DMS114 treated with DMSO at 0.1 percent for 48 hours (cell line): ENCODE results near the gene GRIA1.

Experiments used
- DNase-seq: peaks from one replicate; lab custom pipeline; 2025; ENCODE audit not compliant: unreplicated experiment; lab: John Stamatoyannopoulos, UW

The GRIA1 gene

GRCh38 chr5:153777681-153778581, 287.5 kb downstream of the GRIA1 start:
- DNase-seq, result no peak

- no peak for DNase-seq
These were observed 289.4 kb downstream of the GRIA1 start for GRCh38 chr5:153779836-153780235.

GRCh38 chr5:153780876-153781705, 290.6 kb downstream of the GRIA1 start:
- DNase-seq, result no peak

GRCh38 chr5:153782589-153783361, 292.3 kb downstream of the GRIA1 start:
- DNase-seq, result no peak

GRCh38 chr5:153783362-153783658, 292.8 kb downstream of the GRIA1 start:
- DNase-seq, result no peak

GRCh38 chr5:153784277-153784676, 293.8 kb downstream of the GRIA1 start:
- no peak for DNase-seq

GRCh38 chr5:153791339-153791738, 300.9 kb downstream of the GRIA1 start:
- no peak for DNase-seq

GRCh38 chr5:153792305-153792704, 301.8 kb downstream of the GRIA1 start:
- no peak for DNase-seq

- DNase-seq, result no peak
These were observed 303.2 kb downstream of the GRIA1 start for GRCh38 chr5:153793699-153794098.

- no peak for DNase-seq
These were observed 303.9 kb downstream of the GRIA1 start for GRCh38 chr5:153794327-153794726.

GRCh38 chr5:153796527-153796926, 306.1 kb downstream of the GRIA1 start:
- DNase-seq, result no peak

GRCh38 chr5:153797484-153797883, 307.0 kb downstream of the GRIA1 start:
- DNase-seq, result no peak

- no peak for DNase-seq
These were observed 308.4 kb downstream of the GRIA1 start for GRCh38 chr5:153798830-153799229.

GRCh38 chr5:153799466-153799865, 309.0 kb downstream of the GRIA1 start:
- DNase-seq, result no peak

- no peak for DNase-seq
These were observed 311.8 kb downstream of the GRIA1 start for GRCh38 chr5:153802050-153802821.

- no peak for DNase-seq
These were observed 317.3 kb downstream of the GRIA1 start for GRCh38 chr5:153807801-153808200.

GRCh38 chr5:153809166-153809565, 318.7 kb downstream of the GRIA1 start:
- DNase-seq, result no peak

- DNase-seq, result no peak
These were observed 323.4 kb downstream of the GRIA1 start for GRCh38 chr5:153813901-153814300.

- DNase-seq, result no peak
These were observed 326.4 kb downstream of the GRIA1 start for GRCh38 chr5:153816870-153817269.

GRCh38 chr5:153818626-153819025, 328.2 kb downstream of the GRIA1 start:
- no peak for DNase-seq

- DNase-seq, result no peak
These were observed 332.6 kb downstream of the GRIA1 start for GRCh38 chr5:153823036-153823435.
